NCI-H128 (cell line): ENCODE results near the gene GNPAT.
A peak's percentile ranks its signal among the peaks of the same experiment; 100 is the strongest.
"Not testable (repeated sequence)": the region's sequence is repeated elsewhere in the genome, so short reads cannot be mapped to it uniquely, and the experiment has no call there.

ENCODE experiments used
- DNase-seq: peaks from one replicate; lab custom pipeline; 2025; ENCODE audit not compliant: unreplicated experiment; lab: John Stamatoyannopoulos, UW

GNPAT gene

DNA sequence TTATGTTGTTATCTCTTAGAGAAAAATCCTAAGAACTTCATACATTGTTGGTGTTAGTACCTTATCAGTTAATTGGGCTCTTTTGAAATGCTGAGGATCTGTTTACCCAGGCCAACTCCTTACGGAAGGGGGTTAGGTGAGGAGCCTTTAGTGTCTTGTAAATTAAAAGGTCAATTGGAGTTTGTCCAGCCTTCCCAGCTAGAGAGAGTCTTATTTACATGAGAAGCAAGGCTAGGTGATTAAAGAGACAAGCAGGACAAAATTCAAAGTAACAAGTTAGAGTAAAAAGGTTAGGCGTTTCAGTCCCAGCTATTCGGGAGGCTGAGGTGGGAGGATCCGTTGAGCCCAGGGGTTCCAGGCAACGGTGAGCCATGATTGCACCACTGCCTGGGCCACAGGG lies 28.7 kb upstream of the GNPAT start:
- DNase-seq, result not testable (repeated sequence)

DNA sequence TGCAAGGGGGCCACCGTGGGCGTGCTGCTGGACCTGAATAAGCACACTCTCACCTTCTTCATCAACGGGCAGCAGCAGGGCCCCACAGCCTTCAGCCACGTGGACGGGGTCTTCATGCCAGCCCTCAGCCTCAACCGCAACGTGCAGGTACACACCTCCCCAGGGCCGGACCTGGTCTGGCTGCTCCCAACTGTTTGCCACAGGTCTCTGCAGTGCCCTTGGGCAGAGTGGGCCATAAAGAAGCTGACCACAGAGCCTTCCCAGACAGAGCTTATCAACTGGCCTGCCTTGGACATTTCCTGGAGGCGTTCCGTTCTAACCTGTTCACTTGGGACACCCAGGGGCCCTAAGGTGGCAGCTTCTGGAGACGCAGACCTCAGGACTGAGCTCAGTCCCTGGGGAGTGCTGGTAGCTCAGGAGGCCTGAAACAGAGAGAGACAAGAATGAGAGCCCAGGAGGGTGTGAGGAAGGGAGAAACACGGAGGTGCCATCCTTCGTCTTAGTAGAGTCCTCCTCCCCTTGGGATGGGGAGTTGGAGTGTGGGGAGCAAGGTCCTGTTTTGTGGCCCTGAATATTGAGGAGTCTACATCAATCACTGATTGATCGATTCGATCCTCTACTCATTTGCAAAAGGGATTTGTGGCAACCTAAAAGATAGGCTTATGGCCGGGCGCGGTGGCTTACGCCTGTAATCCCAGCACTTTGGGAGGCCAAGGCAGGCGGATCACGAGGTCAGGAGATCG lies 27.0 kb upstream of the GNPAT start:
- no peak for DNase-seq

- no peak for DNase-seq
Measured at GRCh38 chr1:231214918-231215680, 25.9 kb upstream of the GNPAT start.

- DNase-seq, result no peak
Measured at GRCh38 chr1:231215681-231216385, 25.2 kb upstream of the GNPAT start.

GRCh38 chr1:231216498-231216897 lies 24.5 kb upstream of the GNPAT start:
- peak; percentile 16 for DNase-seq

GRCh38 chr1:231217056-231217455 lies 24.0 kb upstream of the GNPAT start:
- DNase-seq, result no peak

- DNase-seq, result no peak
Measured at GRCh38 chr1:231218078-231218477, 22.9 kb upstream of the GNPAT start.

DNA sequence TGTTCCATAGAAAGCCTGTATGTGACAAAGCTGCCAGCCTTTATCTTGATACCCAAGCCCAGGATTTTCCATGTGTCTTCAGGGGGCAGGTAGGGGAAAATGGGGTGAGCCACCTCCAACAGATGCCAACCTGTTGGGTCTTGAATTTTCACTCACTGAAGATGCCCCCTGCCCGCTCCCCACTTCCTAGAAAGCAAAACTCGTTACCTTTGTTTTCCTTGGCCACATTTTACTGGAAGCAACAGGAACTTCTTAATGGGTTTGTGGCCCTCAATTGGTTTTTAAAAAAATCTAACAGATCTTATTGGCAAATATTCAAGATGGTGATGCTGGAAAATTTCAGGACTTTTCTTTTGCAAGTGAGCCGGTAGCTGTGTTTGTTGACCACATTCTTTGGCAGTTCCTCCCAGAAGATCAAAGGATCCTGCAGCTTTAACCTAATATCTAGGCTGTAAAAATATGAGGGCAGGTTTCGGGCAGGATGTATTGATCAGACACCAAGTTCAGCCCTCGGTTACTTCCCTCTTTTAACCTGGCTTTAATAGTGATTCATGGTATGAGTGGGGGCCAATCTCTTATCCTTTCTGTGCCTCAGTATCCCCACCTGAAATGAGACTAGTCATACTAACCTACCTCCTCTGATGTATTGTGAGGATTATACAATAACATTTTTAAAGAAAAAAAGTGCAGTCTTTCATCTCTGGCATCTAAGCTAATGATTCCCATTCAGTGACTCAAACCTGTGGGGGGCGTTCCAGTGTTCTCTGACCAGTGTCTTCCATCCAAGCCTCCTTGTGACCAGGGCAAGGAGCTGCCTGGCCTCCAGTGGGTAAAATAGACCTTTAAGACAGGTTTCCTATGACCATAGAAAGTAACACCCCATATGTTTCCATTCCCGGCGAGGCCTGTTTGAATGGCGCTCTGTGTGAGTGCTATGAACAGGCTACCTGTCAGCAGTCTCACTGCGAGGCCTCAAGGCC lies 21.3 kb upstream of the GNPAT start:
- DNase-seq, result no peak

GRCh38 chr1:231220801-231221200 lies 20.2 kb upstream of the GNPAT start:
- DNase-seq, result no peak

DNA sequence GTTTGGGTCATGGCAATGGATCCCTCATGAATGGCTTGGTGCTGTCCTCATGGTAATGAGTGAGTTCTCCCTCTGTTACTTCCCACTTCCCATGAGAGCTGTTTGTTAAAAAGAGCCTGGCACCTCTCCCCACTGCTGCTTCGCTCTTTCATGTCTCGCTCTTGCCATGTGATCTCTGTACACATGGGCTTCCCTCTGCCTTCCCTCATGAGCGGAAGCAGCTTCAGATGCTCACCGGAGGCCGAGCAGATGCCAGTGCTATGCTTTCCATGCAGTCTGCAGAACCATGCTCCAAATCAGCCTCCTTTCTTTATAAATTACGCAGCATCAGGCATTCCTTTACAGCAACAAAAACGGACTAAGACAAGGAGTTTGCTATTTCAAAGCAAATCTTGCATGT lies 14.9 kb upstream of the GNPAT start:
- no peak for DNase-seq

DNA sequence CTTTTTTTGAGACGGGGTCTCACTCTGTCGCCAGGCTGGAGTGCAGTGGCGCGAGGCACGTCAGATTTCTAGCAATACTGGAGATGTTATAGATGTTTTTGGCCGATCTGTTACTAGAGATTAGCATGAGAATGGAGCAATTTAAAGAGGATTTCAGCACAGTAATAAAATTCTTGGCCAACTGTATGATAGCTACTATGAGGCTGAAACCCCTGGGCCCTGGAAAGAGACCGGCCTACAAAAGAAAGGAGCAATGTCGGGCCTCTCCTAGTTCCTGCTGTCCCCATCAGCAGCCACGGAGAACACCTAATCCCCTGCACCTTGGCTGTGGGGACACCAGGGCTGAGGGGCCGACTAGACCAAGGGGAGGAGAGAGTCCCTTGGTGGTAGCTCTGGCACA lies 9.5 kb upstream of the GNPAT start:
- no peak for DNase-seq

- no peak for DNase-seq
Measured at GRCh38 chr1:231232870-231233734, 7.9 kb upstream of the GNPAT start.

GRCh38 chr1:231233735-231234417 lies 7.1 kb upstream of the GNPAT start:
- DNase-seq, result no peak

- no peak for DNase-seq
Measured at GRCh38 chr1:231234506-231234905, 6.5 kb upstream of the GNPAT start.

DNA sequence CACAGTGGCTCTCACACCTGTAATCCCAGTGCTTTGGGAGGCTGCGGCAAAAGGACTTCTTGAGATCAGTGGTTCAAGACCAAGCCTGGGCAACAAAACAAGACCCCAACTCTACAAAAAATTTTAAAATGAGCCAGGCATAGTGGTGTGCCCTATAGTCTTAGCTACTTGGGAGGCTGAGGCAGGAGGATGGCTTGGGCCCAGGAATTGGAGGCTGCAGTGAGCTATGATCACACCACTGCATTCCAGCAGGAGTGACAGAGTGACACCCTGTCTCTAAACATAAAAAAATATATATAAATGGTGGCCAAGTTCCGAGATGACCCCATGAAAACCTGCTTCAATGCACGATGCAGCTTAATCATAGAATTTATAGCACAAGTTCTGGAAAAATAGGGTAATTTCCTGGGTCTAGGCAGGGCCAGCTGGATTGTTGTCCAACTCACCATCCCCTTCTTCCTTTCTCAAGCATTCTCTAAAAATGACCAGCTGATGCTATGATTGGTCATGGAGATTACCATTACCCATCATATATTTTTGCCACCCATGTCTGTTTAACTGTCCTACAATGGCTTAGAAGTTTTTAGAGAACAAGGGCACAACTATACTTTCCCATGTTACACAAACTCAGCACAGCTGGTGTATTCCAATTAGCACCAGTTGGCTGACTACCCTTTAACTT lies 5.3 kb upstream of the GNPAT start:
- DNase-seq, result no peak

DNA sequence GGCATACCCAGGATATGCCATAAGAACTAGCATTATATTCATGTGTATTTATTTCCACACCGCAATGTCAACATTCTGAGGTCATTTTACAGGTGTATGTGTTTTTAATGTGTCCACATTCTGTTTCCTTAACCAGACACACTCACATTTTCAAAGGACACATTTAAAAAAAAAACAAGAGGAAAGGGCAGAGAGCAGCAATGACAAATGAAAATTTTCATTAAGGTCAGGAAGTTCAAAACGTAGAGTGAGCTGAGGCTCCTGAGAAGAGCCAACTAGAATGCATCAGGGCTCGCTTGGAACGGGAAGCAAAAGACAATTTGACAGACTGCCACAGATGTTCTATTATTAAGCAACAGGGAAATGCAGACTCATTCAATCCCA lies 4.8 kb upstream of the GNPAT start:
- DNase-seq, result no peak

- no peak for DNase-seq
Measured at GRCh38 chr1:231236938-231237337, 4.1 kb upstream of the GNPAT start.

GRCh38 chr1:231238298-231238697 lies 2.7 kb upstream of the GNPAT start:
- no peak for DNase-seq

GRCh38 chr1:231240531-231240882 lies 505 bp upstream of the GNPAT start:
- no peak for DNase-seq
